ENCODE data around the gene TSPO.

- TF ChIP-seq EZH2 (IDR thresholded peaks at IDR 0.05) (no peak), POLR2AphosphoS5 (IDR thresholded peaks at IDR 0.05; ENCODE audit: borderline replicate concordance, low read depth, low read length) (no peak)
Observed at GRCh38 chr22:43208703-43209522, 57.6 kb downstream of the TSPO start.

Measured in SK-N-MC (cell line).